Measurements from ENCODE around the gene RPL29. TPM values are rescaled to one million over a fixed set of nuclear protein-coding genes. Genes with fewer than 3 reads are reported as not detected.
A peak's percentile ranks its signal among the peaks of the same experiment; 100 is the strongest.
"Not testable (repeated sequence)": the region's sequence is repeated elsewhere in the genome, so short reads cannot be mapped to it uniquely, and the experiment has no call there.

RPL29 gene
- total RNA-seq, 1 experiment from 2014 or later: 868 TPM

DNA sequence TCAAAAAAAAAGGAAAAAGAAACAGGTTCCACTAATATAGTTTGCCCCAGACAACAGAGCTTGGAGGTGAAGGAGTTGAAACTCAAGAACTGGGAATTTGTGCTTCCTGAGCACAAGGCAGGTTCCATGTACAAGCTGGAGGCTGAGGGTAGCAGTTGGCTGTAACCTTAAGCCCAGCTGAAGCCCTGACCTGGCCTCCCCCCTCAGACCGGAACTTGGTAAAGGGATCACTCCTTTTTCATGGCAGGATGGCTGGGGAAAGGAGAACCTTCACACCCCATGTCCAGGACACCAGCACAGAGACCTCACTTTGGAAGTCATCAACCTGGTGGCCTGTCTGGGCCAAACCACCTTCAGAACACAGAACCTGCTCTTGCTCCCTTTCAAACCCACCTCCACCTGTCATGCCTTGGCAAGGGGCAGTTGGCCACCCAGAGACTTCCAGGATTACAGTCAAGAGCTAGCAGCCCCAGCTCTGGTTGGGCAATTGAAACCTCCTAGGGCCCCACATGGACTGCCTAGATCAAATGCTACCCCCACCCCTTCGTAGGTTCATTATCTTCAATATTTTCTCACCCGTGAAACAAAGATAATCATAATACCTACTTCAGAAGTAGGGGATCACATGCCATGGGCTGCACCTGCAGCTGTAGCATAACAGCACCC is 3.5 kb downstream of the RPL29 start:
- DNase-seq (ENCODE audit: low read depth in 1 of 2, low spot score in 2 of 2): no peak
- Histone ChIP-seq H3K9me3 (replicated peaks) (no peaks in the 10 kb centered on the region), H3K27ac (no peak overlapping the region), H3K27me3 (replicated peaks) (no peaks in the 10 kb centered on the region), H3K4me1 (replicated peaks) (peaks cover 9% of the 10 kb centered on the region), H3K4me3 (no peak overlapping the region), H3K36me3 (peaks cover 43% of the 10 kb centered on the region)

DNA sequence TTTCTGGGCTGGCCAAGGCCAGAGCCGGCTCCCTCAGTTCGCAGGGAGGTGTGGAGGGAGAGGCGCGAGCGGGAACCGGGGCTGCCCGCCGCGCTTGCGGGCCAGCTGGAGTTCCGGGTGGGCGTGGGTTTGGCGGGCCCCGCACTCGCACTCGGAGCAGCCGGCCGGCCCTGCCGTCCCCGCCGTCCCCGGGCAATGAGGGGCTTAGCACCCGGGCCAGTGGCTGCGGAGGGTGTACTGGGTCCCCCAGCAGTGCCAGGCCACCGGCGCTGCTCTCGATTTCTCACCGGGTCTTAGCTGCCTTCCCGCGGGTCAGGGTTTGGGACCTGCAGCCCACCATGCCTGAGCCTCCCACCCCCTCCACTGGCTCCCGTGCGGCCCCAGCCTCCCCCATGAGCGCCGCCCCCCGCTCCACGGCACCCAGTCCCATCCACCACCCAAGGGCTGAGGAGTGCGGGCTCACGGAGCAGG is 5.2 kb downstream of the RPL29 start:
- H3K36me3 ChIP-seq: peaks cover 43% of the 10 kb centered on the region
- not testable (repeated sequence) for H3K4me3 ChIP-seq; H3K4me1 ChIP-seq (replicated peaks); H3K27me3 ChIP-seq (replicated peaks); DNase-seq (ENCODE audit: low read depth in 1 of 2, low spot score in 2 of 2); H3K27ac ChIP-seq; H3K9me3 ChIP-seq (replicated peaks)

DNA sequence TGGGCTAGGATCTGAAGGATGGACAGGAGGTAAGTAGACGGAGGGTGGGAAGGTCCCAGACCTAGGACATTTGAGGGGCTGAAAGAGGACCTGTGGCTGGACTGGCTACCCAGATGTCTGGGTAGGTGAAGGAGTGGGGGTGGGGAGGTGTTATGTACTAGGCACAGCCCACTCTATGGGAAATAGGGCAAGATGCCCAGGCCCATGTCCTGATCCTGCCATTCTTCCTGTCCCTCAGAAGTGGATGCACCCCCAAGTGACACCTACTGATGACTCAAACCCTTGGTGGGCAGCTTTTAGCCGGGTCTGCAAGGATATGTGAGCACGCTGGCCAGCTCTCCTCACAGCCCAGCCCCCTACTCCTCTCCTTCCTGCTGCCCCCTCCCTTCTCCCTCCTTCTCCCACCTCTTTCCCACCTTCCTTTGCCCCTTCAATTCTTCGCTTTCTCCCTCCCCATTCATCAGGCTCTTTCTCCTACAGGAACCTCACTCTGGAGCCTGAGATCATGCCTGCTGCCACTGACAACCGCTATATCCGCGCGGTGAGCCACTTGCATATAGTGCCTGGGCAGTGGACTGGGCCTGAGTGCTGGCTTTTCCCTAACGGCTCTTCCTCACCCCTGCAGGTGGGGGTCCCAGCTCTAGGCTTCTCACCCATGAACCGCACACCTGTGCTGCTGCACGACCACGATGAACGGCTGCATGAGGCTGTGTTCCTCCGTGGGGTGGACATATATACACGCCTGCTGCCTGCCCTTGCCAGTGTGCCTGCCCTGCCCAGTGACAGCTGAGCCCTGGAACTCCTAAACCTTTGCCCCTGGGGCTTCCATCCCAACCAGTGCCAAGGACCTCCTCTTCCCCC is 7.2 kb downstream of the RPL29 start:
- DNase-seq (ENCODE audit: low read depth in 1 of 2, low spot score in 2 of 2): no peak
- H3K4me3 ChIP-seq: no peak overlapping the region
- H3K4me1 ChIP-seq (replicated peaks): peaks cover 5% of the 10 kb centered on the region
- no peak overlapping the region for H3K27ac ChIP-seq
- no peaks in the 10 kb centered on the region for H3K9me3 ChIP-seq (replicated peaks)
- H3K36me3 ChIP-seq: peaks cover 24% of the 10 kb centered on the region
- H3K27me3 ChIP-seq (replicated peaks): no peaks in the 10 kb centered on the region

DNA sequence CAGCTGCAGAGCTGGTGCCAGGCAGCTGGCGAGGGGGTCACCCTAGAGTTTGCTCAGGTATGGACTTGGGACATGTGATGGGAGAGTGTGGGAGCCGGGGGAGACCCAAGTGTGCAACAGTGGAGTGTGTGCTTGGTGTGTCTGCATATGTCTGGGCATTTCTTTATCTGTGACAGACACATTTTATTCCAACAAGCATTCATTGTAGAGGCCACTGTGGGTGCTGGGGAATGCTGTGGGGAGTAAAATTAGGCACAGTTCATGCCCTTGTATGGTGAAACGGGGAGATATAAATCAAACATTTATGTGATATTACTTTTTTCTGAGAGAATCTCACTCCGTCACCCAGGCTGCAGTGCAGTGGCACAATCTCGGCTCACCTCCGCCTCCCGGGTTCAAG is 8.1 kb downstream of the RPL29 start:
- Histone ChIP-seq H3K27me3 (replicated peaks) (no peaks in the 10 kb centered on the region), H3K9me3 (replicated peaks) (no peaks in the 10 kb centered on the region), H3K27ac (no peak overlapping the region), H3K36me3 (peaks cover 15% of the 10 kb centered on the region), H3K4me3 (no peak overlapping the region), H3K4me1 (replicated peaks) (peaks cover 15% of the 10 kb centered on the region)
- DNase-seq (ENCODE audit: low read depth in 1 of 2, low spot score in 2 of 2): no peak

DNA sequence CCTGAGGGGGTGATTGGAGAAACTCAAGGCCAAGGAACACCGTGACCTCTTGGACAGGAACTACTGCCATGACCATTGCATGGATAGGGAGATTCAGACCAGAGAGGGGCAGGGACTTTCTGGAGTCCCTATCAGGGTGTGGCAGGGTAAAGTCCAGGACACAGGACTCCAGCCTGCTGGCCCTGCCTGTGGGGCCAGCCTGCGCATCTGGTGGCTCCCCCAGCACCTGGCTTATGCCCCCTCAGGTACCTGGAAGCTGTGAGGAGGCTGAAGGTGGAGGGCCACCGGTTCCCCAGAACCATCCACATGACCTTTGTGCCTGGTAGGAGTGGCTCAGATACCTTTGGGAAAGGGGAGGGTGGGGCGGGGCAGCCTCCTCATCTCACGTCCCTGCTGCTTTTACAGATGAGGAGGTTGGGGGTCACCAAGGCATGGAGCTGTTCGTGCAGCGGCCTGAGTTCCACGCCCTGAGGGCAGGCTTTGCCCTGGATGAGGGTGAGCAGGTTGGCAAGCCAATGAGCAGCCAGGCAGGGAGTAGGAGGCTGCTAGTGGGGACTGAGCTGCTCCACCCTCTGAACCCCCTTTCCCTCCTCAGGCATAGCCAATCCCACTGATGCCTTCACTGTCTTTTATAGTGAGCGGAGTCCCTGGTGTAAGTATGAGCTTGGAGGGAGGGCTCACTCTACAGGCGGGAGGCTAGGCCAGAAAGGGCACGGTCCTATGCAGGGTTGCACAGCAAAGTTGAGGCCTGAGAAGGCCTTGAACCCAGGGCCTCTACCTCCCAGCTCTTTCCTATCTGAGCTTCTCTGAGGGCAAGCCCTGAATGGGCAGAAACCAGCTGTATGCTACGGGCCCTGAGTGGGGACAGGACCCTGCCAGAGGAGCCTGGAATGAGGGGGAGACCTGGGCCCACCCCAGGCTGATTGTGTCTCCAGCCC is 9.4 kb downstream of the RPL29 start:
- no peak for DNase-seq (ENCODE audit: low read depth in 1 of 2, low spot score in 2 of 2)
- Histone ChIP-seq H3K27ac (no peak overlapping the region), H3K27me3 (replicated peaks) (no peaks in the 10 kb centered on the region), H3K4me3 (no peak overlapping the region), H3K9me3 (replicated peaks) (no peaks in the 10 kb centered on the region), H3K36me3 (peaks cover 6% of the 10 kb centered on the region), H3K4me1 (replicated peaks) (peaks cover 22% of the 10 kb centered on the region)

DNA sequence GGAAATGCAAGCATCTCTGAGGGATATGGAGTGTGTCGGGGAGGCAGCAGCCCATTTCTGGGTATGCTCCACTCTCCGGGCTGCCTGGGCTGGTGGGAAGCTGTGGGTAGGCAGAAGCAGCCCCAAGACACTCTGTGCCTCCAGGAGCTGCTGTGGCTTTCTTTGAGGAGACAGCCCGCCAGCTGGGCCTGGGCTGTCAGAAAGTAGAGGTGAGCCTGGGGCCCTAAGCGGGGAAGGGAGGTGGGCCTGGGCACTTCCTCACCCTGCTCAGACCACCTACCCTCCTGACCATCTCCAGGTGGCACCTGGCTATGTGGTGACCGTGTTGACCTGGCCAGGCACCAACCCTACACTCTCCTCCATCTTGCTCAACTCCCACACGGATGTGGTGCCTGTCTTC is 10.6 kb downstream of the RPL29 start:
- no peak overlapping the region for H3K27ac ChIP-seq
- H3K4me3 ChIP-seq: no peak overlapping the region
- no peak for DNase-seq (ENCODE audit: low read depth in 1 of 2, low spot score in 2 of 2)
- peaks cover 22% of the 10 kb centered on the region for H3K4me1 ChIP-seq (replicated peaks)
- peaks cover 8% of the 10 kb centered on the region for H3K36me3 ChIP-seq
- no peaks in the 10 kb centered on the region for H3K27me3 ChIP-seq (replicated peaks)
- H3K9me3 ChIP-seq (replicated peaks): no peaks in the 10 kb centered on the region

DNA sequence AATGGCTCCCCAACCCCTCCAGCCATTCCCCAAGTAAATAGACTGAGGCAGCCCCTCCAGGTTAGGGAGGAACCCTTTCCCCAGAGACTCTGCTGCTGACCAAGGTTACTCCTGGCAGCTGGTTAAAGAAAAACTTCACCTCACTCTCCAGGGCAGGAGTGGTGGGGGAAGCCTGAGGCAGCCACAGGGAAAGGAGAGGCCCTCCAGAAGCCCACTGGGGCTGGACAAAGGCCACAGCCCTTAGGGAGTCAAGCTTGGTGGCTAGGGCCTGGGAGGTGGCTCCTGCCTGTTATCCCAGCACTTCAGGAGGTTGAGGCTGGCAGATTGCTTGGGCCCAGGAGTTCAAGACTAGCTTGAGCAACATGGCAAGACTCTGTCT is 11.4 kb downstream of the RPL29 start:
- Histone ChIP-seq H3K4me3 (no peak overlapping the region), H3K9me3 (replicated peaks) (no peaks in the 10 kb centered on the region), H3K36me3 (peaks cover 8% of the 10 kb centered on the region), H3K27me3 (replicated peaks) (no peaks in the 10 kb centered on the region), H3K27ac (no peak overlapping the region), H3K4me1 (replicated peaks) (peaks cover 22% of the 10 kb centered on the region)
- no peak for DNase-seq (ENCODE audit: low read depth in 1 of 2, low spot score in 2 of 2)

DNA sequence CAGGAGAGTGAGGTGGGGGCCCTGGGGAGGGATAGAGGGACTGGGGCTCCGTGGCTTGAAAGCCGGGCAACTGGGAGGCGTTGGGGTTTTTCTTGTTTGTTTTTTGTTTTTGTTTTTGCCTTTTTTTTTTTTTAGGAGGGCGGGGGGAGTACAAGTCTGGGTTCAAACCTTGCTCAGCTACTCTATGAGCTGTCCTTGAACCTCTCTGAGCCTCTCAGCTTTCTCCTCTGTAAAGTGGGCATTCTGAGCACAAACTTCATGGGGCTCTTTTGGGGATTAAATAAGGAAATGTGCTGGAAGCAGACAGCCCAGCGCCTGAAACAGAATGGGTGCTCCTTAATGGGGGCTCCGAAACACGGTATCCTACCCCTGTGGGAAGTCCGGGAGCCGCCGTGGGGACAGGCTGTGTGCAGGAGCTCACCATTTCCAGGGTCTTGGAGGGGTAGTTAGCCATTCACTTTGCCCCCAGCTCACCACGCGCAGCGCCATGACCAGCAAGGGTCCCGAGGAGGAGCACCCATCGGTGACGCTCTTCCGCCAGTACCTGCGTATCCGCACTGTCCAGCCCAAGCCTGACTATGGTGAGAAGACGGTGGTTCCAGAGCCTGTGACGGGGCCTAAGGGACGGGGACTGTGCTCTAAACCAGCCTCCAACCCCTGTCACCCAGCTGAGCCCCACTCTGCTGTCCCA is 12.0 kb downstream of the RPL29 start:
- Histone ChIP-seq H3K36me3 (peaks cover 8% of the 10 kb centered on the region), H3K4me3 (peak overlapping the region; percentile 54), H3K4me1 (replicated peaks) (peaks cover 22% of the 10 kb centered on the region), H3K27ac (peak overlapping the region; percentile 83), H3K9me3 (replicated peaks) (no peaks in the 10 kb centered on the region), H3K27me3 (replicated peaks) (no peaks in the 10 kb centered on the region)
- no peak for DNase-seq (ENCODE audit: low read depth in 1 of 2, low spot score in 2 of 2)

DNA sequence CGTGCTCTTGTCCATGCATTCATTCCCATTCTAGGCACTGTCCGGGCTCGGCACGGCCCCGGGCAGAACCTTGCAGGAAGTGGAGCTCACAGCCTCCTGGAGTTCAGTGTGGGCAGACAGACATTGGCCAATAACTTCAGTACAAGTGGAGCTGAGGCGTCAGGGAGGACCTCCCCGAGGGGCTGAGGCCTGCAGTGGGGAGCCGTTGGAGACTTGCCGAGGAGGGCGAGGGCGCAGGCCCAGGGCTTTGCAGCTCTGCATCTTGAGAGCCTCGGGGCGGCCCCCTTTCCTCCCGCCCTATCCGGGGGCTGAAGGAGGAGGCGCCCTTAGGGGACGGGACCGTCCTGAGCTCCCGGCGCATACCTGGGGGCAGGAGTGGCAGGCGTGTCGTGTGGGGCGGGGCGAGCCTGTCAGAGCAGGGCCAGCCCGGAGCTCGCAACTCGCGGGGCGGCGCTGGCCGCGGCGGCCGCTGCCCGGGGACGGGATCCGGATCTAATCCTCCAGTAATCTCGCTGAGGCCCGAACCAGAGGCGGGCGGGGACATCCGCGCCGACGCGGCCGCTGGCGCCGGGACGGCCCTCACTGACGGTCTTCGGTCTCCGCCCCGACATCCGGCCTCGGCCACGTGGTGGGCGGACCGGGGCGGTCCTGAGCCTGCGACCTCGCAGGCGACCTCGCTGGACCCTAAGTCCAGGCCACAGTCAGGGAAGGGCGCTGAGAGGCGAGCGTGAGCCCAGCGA is 12.7 kb downstream of the RPL29 start, which contains the start of gene ACY1:
Gene ACY1, plus strand, starts transcription at position 698 of the 740 bp plus-strand sequence. CDS start 530 bp downstream, outside the sequence.
- no peaks in the 10 kb centered on the region for H3K27me3 ChIP-seq (replicated peaks)
- H3K4me3 ChIP-seq: peak within 1 kb of the TSS; percentile 54
- DNase-seq (ENCODE audit: low read depth in 1 of 2, low spot score in 2 of 2): peak; percentile 76 to 83
- H3K27ac ChIP-seq: peak within 1 kb of the TSS; percentile 83
- peaks cover 22% of the 10 kb centered on the region for H3K4me1 ChIP-seq (replicated peaks)
- peaks cover 8% of the 10 kb centered on the region for H3K36me3 ChIP-seq
- no peaks in the 10 kb centered on the region for H3K9me3 ChIP-seq (replicated peaks)

DNA sequence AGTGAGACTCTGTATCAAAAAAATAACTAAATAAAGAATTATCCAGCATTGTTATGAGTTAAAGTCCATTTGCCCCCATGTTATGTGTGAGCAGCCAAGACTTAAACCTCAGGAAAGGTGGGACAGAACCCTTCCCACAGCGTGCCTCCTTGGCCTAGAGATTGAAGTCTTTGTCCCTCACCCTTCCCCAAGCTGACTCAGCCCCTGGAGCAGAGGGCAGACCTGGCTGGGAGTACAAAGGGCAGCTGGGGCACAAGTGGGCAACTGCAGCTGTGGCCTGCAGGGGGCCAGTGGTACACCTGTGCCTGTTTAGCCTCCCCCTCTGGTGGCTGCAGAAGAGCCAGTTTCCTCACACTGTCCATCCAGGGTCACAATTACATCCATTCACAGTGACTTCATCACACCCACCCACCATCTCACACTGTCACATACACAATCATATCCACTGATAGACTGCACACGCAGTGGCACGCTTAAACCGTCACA is 13.3 kb downstream of the RPL29 start:
- no peak for DNase-seq (ENCODE audit: low read depth in 1 of 2, low spot score in 2 of 2)
- H3K4me1 ChIP-seq (replicated peaks): peaks cover 22% of the 10 kb centered on the region
- H3K27ac ChIP-seq: peak overlapping the region; percentile 83
- no peaks in the 10 kb centered on the region for H3K9me3 ChIP-seq (replicated peaks)
- peaks cover 8% of the 10 kb centered on the region for H3K36me3 ChIP-seq
- H3K27me3 ChIP-seq (replicated peaks): no peaks in the 10 kb centered on the region
- peak overlapping the region; percentile 54 for H3K4me3 ChIP-seq

DNA sequence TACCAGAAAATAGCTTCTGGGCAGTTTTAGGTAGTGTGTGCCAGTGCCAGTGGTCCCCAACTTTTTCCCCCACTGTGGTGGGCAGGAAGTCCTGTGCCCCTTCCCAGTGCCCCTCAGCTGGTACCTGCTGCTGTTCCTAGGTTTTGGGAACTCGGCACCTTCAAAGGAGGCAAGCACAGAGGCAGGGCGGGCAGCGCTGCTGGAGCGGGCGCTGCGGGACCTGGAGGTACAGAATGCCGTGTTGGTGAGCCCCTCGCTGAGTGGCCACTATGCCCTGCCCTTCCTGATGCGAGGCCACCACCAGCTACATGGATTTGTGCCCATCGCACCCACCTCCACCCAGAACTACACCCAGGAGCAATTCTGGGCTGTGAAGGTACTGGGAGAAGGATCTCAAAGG is 15.4 kb downstream of the RPL29 start:
- Histone ChIP-seq H3K27me3 (replicated peaks) (no peaks in the 10 kb centered on the region), H3K4me3 (no peak overlapping the region), H3K9me3 (replicated peaks) (no peaks in the 10 kb centered on the region), H3K27ac (no peak overlapping the region), H3K4me1 (replicated peaks) (peaks cover 28% of the 10 kb centered on the region), H3K36me3 (peaks cover 8% of the 10 kb centered on the region)
- DNase-seq (ENCODE audit: low read depth in 1 of 2, low spot score in 2 of 2): no peak

DNA sequence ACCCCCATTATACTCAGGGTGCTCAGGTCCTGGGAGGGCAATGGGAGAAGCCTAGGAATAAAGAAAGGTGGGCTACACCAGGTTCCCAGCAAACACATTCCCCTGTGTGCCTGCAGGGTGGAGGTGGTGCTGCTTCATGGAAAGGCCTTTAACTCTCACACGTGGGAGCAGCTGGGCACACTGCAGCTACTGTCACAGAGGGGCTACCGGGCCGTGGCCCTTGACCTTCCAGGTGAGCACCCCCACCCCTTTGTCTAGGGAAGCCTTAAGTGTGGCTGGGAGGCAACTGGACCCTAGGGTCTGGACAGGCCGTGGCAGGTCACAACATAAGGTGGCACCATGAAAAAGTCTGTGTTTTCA is 17.6 kb downstream of the RPL29 start:
- H3K27me3 ChIP-seq (replicated peaks): no peaks in the 10 kb centered on the region
- no peak overlapping the region for H3K4me3 ChIP-seq

More for the DNA sequence above, 17.6 kb downstream of the RPL29 start:
- no peak for DNase-seq (ENCODE audit: low read depth in 1 of 2, low spot score in 2 of 2)
- peaks cover 8% of the 10 kb centered on the region for H3K36me3 ChIP-seq
- H3K9me3 ChIP-seq (replicated peaks): no peaks in the 10 kb centered on the region
- H3K4me1 ChIP-seq (replicated peaks): peaks cover 37% of the 10 kb centered on the region
- H3K27ac ChIP-seq: no peak overlapping the region
